GM21737 (cell line): ENCODE data around the gene HNRNPA1.
"Not testable (repeated sequence)": the region's sequence is repeated elsewhere in the genome, so short reads cannot be mapped to it uniquely, and the experiment has no call there.

Experiments used
- ATAC-seq: cut with Tn5 transposase; IDR thresholded peaks from one replicate; pipeline ENCODE4 v1.9.1; 2021; ENCODE audit warnings: mild to moderate bottlenecking, moderate library complexity; ENCODE audit not compliant: unreplicated experiment

The HNRNPA1 gene

DNA sequence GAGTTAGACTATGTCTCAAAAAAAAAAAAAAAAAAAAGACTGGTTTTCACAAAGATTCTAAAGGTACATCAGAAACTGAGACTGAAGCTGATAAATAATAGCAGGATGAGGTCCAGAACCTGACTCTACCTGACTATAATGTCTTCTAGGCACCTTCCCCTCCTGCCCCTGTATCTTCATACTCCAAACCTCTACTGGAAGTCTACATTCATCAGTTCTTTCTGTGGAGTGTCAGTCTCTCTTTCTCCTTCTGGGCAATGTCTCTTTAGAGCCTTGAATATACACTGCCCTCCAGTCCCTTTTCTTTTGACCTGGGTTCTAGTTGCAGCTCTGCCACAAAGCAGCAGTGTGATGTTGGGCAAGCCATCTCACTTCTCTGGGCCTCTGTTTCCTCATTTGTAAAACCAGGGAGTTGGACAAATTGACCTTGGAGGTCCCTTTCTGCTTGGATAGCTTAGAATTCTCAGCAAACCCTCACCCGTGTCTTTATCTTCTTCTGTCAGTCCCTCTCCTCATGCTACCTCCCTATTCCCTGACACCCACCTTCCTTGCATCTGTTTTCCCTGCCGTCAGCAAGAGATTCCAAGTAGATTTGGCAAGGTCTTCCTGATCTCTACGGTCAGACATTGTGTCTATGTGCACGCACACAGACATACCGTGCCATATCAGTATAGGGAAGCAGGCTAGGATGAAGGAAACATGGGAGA, 16.0 kb downstream of the HNRNPA1 start:
- ATAC-seq, result no peak

DNA sequence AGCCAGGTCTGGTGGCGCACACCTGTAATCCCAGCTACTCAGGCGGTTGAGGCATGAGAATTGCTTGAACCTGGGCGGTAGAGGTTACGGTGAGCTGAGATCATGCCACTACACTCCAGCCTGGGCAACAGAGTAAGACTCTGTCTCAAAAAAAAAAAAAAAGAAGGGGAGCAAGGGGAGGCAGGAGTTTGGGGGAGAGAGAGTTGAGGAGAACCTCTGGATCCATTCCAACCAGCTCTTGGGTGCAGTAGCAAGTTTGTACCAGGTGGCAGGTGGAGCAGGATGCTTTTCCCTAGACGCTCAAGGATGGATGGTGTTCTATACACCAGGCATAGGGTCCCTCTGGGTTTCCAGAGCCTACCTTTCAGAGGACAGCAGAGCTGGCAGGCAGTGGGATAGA, 18.4 kb downstream of the HNRNPA1 start:
- no peak for ATAC-seq

DNA sequence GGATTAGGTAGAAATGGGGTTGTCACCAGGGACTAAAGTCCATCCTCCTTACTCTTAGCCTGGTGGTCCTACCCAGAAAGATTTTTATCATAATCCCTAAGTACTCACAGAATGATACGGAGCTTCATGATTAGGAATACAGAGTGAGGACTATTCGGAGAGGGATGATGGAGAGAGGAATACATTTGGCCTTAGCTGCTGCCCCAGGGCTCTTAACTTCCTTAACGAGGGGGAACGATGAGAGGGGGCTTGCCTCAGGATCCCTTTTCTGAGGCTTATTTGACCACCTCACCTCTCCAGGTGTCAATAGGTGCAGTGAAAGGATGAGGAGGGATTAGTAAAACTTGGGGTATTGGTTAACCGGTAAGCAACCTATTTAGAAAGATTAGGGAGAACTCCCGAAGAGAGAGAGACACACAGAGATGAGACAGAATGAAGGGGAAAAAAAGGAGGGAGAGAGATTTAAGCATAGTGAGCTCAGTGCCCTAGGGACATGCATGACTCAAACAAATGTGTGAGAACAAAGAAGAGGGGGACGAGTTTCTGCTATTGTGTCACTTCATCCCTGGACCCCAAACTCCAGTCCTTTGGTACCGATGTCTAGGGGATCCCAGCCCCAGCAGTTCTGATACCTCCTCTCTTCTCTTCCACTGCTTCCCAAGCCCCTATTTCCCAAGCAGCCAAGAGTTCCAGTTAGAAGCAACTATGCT, 19.1 kb downstream of the HNRNPA1 start:
- no peak for ATAC-seq

DNA sequence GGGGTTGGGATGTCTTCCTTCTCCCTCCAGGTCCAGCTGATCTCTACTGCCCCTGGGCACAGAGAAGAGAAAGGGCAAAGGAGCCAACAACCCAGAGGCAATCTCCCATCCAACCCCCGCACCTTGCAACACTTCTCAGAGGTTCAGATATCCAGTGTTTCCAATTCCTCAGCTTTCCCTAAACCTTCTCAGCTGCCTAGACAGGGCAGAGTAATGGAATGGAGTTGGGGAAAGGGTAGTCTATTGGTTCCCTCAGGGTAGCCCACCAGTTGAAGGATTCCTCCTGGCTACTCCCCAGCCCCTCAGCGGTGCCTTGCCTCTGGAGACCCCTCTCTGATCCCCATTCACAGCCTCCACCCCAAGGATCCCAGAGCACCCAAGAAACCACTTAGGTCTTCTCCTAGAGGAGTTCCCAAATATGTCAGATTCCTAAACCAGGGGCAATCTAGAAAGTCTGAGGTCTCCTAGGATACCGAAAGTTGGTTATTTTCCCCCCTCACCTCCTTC, 19.8 kb downstream of the HNRNPA1 start:
- no peak for ATAC-seq

DNA sequence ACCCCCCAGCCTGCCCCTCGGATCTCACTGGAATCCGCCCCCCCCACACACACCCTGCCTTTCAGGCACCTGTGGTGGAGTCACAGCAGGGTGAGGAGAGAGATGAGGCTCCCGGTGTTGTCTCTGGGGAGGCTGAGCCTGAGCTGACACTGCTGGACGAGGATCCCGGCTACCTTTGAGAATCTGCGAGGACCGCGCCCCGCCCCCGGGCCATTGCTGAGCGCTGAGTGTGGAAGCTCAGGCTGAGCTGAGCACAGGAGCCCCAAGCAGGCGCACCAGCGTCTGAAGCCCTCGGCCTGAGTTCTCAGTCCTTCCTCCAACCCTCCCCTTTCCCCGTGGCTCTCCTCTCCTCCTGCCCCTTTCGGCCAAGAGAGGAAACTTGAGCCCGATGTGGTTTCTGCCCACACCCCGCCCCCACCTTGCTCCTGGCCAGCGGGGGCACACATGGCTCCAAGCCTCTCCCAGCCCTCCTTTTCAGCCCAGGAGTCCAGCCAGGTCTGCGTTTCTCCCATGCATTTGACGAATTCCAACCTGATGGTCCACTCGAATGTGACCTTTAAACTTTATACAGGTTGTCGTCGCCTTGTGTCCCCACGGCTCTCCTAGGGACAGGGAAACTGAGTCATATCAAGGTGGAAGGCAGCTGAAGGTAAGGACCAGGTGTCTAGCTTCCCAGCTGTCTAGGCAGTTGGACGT, 20.4 kb downstream of the HNRNPA1 start, which contains the start of gene NFE2:
Gene NFE2 (minus strand): TSS at position 284 of the 696 bp plus-strand sequence. CDS start 5,767 bp downstream, outside the sequence.
- ATAC-seq, result no peak

DNA sequence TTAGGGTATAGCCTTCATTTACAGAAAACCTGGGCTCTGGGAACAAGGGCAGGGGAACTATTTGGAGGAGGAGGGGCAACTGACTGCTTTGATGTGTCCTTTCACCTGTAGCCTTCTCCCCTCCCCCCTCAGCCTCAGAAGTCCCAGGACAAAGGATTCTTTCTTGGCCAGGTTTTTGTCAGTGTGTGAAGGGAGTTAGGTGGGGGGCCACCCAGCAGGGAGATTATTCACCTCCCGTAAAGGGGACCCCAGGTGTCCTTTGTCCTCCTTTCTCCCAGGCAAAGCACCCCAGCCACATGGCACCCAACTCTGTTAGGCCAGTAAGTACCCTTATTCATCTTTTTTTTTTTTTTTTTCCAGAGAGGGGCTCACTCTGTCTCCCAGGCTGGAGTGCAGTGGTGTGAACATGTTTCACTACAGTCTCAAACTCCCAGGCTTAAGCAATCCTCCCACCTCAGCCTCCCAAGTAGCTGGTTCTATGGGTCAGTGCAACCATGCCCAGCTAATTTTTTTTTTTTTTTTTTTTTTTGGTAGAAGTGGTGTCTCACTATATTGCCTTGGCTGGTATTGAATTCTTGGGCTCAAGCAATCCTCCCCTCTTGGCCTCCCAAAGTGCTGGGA, 21.0 kb downstream of the HNRNPA1 start:
- ATAC-seq, result no peak

DNA sequence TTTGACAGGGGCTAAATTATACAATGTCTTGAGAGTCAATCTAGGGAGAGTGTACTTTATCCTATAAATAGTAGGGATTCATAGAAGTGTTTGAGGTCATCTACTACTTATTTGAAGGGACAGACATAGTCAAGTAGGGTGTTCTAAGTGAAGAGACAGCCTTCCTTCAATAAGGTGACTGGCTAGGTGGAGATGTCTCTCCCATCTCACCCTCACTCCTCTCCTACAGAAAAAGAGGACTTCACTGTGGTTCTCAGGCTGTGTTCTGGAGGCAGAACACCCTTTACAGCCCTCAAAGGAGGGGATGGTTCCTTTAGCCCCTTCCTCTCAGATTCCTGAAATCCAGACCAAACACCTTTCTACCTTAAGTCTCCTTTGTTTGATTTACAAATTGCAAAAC, 23.1 kb downstream of the HNRNPA1 start:
- ATAC-seq, result no peak

DNA sequence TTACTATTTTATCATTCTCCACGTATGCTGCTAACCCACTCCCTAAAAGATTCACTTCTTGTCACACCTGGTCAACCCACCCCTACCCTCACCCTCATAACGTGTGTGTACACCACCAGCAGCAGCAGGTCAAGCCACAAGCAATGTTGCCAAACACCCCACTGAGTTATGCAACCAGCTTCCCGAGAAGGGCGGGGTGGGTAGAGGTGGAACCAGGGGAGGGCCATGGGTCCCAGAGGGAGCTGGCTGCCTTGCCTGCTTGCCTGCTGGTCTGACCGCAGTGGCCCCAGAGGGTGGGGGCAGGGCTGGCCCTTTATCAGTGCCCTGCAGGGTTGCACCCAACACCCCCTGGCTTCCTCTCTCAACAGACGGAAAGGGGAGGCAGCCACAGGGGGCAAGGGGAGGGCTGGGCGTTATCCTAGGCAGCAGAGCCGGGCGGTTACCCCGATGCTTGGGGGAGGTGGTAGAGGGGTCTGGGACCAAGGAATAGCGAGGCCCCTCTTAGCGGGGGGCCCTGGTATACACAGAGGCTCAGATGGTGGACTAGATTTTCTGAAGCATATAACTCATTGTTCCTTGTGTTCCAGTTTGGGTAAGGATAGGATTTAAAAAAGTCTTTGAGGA, 23.8 kb downstream of the HNRNPA1 start:
- no peak for ATAC-seq

DNA sequence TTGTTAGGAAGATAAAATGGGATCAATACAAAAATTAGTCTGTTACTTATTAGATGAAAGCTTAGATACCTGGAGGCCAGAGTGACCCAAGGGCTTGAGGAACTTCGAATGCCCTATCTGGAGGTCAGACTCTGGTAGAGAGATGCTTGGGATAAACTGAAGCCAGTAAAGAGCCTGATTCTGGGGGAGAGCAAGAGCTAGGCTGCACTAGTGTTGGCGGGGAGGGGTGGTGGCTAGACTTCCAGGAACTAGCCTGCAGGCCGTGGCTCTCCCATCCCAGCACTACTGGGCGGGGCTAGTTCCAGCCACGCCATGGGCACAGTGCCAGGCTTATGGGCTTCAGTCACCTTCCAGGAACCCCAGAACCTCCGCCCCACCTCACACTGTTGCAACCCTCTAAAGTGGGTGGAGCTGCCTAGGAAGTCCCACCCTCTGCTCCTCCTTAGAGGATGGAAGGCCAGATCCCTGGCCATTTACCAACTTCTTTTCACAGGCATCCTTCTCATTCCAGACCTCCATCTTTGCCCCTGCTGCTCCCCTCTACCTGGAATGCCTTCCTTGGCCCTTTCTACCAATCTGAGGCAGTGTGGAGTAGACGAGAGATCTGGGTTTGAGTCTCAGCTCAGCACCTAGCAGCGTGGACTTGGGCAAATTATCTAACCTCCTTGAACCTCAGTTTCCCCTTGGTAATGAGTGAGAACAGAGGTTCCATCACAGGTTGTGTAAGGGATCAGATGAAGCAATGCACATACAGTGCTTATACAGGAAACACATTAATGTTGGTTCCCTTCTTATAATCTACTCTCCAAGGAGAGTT, 26.6 kb downstream of the HNRNPA1 start:
- no peak for ATAC-seq

DNA sequence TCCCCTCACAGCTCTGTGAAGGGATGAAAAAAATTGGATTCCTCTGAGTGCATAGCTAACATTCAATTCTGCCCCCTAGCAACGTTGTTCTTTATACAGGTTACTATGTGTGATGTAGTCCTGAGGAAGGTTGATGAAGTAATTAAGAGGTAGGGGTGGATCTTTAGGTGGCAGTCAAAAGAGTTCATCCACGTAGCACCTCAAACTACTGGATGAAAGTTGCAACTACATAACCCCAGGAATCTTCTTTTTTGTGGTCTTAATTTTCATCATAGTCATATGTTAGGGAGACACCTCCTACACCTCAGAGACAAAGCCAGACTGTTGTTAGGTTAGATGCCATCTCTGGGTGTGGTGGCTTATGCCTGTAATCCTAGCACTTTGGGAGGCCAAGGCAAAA, 30.5 kb downstream of the HNRNPA1 start:
- ATAC-seq, result no peak

DNA sequence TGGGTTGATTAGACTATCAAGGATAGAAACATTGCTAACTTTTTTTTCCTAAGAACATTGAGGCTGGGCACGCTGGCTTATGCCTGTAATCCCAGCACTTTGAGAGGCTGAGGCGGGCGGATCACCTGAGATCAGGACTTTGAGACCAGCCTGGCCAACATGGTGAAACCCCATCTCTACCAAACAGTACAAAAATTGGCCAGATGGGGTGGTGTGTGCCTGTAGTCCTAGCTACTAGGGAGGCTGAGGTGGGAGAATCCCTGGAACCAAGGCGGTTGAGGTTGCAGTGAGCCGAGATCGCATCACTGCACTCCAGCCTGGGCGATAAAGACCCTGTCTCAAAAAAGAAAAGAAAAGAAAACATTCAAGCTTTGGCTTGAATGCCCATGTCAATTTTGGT, 31.8 kb downstream of the HNRNPA1 start:
- not testable (repeated sequence) for ATAC-seq

DNA sequence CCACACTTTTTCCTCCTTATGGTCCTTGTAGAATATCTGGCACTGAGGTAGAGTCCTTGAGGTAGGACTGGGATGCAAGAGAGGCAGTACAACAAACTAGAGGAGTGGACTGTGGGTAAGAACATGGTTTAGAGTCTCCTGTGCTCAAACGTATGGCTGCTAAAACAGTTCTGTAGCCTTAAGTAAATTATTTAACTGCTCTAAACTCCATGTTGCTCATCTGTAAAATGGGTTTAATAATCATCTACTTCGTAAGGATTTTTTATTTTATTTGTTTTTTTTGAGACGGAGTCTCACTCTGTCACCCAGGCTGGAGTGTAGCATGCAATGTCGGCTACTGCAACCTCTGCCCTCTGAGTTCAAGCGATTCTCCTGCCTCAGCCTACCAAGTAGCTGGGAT, 40.8 kb downstream of the HNRNPA1 start:
- ATAC-seq, result no peak

DNA sequence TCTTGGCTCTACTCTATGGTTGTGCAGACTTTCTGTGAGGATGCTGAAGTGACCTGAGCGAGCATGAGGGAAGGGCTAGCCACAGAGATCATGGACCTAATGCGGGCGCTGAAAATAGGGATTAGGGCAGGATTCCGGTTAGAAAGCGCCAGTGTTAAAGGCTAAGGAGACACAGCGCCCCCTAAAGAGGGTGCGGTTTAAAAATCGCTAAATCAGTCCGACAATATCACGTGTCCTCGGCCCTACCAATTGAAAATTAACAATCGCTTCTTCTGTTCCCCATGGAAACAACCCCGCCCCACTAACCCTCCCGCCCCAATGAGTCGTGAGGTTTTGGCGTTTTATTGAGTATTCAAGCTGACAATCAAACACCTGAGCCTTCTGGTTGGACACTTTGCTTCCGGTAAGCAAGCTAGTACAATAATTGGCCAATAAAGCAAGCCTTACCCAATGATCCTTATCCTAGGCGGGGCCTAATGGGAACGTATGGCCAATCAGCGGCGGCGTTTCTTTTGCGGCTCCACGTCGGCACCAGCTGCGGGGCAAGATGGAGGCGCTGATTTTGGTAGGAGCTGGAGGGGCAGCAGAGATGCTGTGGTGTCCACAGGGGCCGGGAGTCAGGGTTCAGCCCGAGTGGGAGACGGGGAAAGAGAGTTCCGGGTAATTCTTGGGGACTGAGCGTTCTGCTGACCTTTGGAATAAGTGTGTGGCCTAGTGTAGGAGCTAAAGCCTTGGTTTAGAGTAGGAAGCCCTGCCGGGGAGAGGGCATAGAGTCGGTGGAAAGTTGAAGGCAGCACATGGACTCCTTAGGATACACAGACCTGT, 44.3 kb downstream of the HNRNPA1 start, which contains the start of gene COPZ1:
Gene COPZ1 (plus strand): TSS at position 515 of the 825 bp plus-strand sequence. CDS start 33 bp downstream, at position 548.
- peak; percentile 96 for ATAC-seq

DNA sequence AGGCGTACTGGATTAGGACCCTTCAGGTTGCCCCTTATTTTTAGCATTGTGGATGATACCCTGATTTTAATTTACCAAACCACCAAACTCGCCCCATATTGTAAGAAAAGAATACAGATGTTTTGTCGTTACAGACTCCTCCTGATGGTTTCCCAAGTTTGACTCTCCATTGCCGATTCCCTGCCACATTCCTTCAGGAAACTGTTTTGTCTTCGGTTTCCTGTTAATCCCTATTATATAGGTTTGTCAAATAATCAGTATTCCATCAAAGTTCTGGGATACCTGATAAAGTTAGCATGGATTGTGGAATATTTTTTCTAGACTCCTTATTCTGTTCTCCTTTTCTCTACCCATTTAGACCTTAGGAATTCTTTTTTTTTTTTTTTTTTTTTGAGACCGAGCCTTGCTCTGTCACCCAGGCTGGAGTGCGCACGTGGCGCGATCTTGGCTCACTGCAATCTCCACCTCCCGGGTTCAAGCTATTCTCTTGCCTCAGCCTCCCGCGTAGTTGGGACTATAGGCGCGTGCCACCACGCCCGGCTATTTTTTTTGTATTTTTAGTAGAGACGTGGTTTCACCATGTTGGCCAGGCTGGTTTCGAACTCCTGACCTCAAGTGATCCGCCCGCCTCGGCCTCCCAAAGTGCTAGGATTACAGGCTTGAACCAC, 45.0 kb downstream of the HNRNPA1 start:
- ATAC-seq, result not testable (repeated sequence)

DNA sequence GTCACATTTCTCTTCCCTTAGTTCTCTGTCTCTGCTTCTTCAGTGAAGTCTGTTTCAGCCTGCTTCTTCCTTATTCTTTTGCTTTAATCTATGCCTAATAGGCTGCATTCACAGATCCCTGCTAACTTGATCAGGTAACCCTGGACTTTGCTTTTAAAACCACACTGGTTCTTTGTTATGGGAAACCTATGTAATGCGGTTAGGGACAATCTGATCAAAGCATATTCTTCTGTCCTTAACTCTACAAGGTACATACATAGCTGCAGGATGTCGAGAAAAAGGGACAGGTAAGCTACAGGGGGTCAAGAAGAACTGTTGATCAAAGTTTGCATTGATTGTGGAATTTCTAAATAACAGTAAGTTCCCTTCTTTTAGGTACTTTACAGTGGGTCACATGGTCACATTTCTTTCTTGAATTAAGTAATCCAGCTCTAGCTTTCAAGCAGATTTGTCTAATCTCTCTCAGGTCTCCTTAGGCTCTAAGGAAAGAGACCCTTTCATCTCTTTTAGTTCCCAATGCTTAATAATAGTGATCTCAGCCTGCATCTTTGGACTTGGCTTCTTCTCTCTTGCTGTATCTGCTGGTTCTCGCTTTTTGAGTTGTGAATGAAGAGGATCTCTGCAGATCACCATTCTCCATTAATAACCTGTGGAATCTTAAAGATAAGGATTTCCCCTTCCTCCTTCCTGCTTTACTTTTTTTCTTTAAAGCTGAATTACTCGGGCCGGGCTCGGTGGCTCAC, 48.2 kb downstream of the HNRNPA1 start:
- no peak for ATAC-seq

DNA sequence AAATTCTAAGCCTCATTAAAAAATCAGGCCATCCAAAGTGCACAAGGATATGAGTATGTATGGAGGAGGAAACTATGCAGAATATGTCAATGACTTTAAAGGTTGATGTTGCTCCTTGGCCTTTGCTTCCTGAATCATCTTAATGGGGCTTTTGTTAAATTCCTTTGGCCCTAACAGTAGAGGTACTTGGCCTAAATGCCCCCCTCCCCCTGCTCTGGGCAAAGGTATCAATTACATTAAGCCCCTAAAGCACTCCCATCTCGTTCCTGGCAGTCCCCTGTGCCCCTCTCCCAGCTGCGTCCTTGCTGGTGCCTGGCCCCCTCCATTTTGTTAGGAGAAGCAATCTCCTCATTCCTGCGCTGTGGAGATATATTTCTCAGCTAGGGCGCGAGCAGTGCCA, 49.2 kb downstream of the HNRNPA1 start:
- ATAC-seq, result no peak

DNA sequence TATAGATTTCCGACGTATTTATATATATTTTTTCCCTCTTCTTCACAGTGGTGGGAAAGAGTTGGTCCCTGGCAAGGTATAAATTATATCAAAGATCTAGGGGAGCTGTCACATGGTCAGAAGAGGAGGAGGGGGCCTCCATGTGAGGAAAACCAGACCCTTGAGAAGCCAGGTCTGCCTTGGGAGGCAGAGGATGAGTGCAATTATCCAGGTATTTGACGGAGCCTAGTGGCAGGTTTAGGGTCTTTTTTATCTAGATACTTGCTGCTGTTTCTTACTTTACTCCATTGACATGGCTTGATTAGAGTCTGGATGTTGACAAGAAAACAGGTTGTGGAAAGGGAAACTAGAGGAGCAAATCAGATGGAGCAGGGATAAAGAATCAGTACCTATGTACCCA, 49.9 kb downstream of the HNRNPA1 start:
- no peak for ATAC-seq

DNA sequence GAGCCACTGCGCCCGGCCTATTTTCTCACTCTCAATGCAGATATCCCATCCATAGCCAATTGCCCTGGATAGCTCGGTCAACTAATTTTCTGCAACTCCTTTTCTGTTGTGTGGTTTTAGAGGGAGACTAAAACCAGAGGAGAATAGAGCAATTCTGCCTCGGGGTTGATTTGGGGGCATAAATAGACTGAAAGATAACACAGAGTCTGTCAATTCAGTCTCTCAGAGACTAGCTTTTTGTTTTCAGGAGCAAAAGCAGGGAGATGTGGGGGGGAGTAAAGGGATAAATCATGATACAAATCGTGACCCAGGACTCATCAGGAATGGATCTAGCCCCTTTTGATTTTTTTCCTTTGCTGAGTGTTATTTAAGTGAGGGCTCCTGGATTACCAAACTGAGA, 50.9 kb downstream of the HNRNPA1 start:
- no peak for ATAC-seq
